GM12892 (cell line): Measurements from ENCODE around the gene PPP2R5C.

Experiments used
- POLR2A ChIP-seq: IDR thresholded peaks from 2 replicates; pipeline ENCODE4 v1.6.1; 2011; ENCODE audit warnings: low read depth, low read length, control low read depth
- TAF1 ChIP-seq: IDR thresholded peaks from 2 replicates; pipeline ENCODE4 v1.6.1; 2011; ENCODE audit warnings: low read depth, mild to moderate bottlenecking, control low read depth, low read length, borderline replicate concordance

DNA sequence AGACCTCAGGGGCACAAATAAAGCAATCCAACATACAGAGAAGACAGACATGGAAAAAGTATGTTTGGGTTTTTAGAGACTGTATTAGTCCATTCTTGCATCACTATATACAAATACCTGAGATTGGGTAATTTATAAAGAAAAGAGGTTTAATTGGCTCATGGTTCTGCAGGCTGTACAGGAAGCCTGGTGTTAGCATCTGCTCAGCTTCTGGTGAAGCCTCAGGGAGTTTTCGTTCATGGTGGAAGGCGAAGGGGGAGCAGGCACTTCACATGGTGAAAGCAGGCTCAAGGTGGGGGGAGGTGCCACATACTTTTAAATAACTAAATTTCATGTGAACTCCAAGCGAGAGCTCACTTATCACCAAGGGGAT is 3.7 kb upstream of the PPP2R5C start:
- TF ChIP-seq POLR2A (no peak), TAF1 (no peak)
